A549 (cell line): ENCODE measurements around the gene TCF3.

ENCODE experiments used
- EHMT2 ChIP-seq: fragments of 200-600 bp; sonication (generic); IDR thresholded peaks from 2 replicates; pipeline ENCODE4 v1.6.1; 2016; ENCODE audit warnings: antibody characterized with exemption, low read depth, mild to moderate bottlenecking, moderate library complexity
- EP300 ChIP-seq, 2 experiments: fragments of >200 bp; sonication (Bioruptor Twin); formaldehyde crosslinking; IDR thresholded peaks; 2 replicates in 1 of 2; 3 replicates in 1 of 2; pipeline ENCODE4 v1.6.1; 2016 to 2017
- HEYL ChIP-seq: fragments of 250-450 bp; sonication (Bioruptor Pico); IDR thresholded peaks from 2 replicates; pipeline ENCODE4 v1.8.0; 2021; ENCODE audit warnings: mild to moderate bottlenecking, moderate library complexity
- NR3C1 ChIP-seq: fragments of >200 bp; sonication (Bioruptor Twin); formaldehyde crosslinking; IDR thresholded peaks from 3 replicates; pipeline ENCODE4 v1.6.1; 2017
- POLR2A ChIP-seq: IDR thresholded peaks from 2 replicates; pipeline ENCODE4 v1.6.1; 2012; ENCODE audit warnings: mild to moderate bottlenecking, low read length
- TF ChIP-seq, protein P1 (sequence below): fragments of >200 bp; sonication (Bioruptor Twin); formaldehyde crosslinking; IDR thresholded peaks from 3 replicates; pipeline ENCODE4 v1.5.1; 2016
- TF ChIP-seq, protein P2 (sequence below): fragments of >200 bp; sonication (Bioruptor Twin); formaldehyde crosslinking; IDR thresholded peaks from 3 replicates; pipeline ENCODE4 v1.6.1; 2016
- TF ChIP-seq, protein P3 (sequence below): IDR thresholded peaks from 2 replicates; pipeline ENCODE4 v1.6.1; 2012; ENCODE audit warnings: low read depth, borderline replicate concordance
- TF ChIP-seq, protein P4 (sequence below): fragments of 200-600 bp; sonication (generic); IDR thresholded peaks from 2 replicates; pipeline ENCODE4 v1.6.1; 2016; ENCODE audit warnings: antibody characterized with exemption, mild to moderate bottlenecking, moderate library complexity

DNA sequence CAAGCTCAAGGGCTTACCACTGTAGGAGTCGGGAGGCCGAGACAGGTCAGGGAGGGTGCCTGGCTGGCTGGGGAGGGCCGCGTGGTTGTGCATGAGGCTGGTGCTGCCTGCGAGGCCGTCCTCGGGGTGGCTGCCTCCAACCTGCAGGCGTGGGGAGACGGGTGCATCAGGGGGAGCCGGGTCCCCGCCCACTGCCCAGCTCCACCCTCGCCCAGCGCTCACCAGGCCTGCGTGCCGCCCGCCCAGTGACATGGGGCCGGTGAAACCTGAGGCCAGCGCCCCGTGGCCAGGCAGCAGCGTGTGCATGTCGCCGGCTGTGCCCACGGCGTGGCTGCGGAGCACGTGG, 33.3 kb downstream of the TCF3 start:
- TF ChIP-seq, protein P1, sequence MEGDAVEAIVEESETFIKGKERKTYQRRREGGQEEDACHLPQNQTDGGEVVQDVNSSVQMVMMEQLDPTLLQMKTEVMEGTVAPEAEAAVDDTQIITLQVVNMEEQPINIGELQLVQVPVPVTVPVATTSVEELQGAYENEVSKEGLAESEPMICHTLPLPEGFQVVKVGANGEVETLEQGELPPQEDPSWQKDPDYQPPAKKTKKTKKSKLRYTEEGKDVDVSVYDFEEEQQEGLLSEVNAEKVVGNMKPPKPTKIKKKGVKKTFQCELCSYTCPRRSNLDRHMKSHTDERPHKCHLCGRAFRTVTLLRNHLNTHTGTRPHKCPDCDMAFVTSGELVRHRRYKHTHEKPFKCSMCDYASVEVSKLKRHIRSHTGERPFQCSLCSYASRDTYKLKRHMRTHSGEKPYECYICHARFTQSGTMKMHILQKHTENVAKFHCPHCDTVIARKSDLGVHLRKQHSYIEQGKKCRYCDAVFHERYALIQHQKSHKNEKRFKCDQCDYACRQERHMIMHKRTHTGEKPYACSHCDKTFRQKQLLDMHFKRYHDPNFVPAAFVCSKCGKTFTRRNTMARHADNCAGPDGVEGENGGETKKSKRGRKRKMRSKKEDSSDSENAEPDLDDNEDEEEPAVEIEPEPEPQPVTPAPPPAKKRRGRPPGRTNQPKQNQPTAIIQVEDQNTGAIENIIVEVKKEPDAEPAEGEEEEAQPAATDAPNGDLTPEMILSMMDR = no peak
- TF ChIP-seq EP300 (IDR thresholded peaks at IDR 0.05) (no peak), EHMT2 (no peak), NR3C1 (no peak), HEYL (no peak), POLR2A (no peak)
- TF ChIP-seq, protein P2, sequence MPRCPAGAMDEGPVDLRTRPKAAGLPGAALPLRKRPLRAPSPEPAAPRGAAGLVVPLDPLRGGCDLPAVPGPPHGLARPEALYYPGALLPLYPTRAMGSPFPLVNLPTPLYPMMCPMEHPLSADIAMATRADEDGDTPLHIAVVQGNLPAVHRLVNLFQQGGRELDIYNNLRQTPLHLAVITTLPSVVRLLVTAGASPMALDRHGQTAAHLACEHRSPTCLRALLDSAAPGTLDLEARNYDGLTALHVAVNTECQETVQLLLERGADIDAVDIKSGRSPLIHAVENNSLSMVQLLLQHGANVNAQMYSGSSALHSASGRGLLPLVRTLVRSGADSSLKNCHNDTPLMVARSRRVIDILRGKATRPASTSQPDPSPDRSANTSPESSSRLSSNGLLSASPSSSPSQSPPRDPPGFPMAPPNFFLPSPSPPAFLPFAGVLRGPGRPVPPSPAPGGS = no peak
- TF ChIP-seq, protein P3, sequence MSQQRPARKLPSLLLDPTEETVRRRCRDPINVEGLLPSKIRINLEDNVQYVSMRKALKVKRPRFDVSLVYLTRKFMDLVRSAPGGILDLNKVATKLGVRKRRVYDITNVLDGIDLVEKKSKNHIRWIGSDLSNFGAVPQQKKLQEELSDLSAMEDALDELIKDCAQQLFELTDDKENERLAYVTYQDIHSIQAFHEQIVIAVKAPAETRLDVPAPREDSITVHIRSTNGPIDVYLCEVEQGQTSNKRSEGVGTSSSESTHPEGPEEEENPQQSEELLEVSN = no peak
- TF ChIP-seq, protein P4, sequence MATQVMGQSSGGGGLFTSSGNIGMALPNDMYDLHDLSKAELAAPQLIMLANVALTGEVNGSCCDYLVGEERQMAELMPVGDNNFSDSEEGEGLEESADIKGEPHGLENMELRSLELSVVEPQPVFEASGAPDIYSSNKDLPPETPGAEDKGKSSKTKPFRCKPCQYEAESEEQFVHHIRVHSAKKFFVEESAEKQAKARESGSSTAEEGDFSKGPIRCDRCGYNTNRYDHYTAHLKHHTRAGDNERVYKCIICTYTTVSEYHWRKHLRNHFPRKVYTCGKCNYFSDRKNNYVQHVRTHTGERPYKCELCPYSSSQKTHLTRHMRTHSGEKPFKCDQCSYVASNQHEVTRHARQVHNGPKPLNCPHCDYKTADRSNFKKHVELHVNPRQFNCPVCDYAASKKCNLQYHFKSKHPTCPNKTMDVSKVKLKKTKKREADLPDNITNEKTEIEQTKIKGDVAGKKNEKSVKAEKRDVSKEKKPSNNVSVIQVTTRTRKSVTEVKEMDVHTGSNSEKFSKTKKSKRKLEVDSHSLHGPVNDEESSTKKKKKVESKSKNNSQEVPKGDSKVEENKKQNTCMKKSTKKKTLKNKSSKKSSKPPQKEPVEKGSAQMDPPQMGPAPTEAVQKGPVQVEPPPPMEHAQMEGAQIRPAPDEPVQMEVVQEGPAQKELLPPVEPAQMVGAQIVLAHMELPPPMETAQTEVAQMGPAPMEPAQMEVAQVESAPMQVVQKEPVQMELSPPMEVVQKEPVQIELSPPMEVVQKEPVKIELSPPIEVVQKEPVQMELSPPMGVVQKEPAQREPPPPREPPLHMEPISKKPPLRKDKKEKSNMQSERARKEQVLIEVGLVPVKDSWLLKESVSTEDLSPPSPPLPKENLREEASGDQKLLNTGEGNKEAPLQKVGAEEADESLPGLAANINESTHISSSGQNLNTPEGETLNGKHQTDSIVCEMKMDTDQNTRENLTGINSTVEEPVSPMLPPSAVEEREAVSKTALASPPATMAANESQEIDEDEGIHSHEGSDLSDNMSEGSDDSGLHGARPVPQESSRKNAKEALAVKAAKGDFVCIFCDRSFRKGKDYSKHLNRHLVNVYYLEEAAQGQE = no peak
